IPS-18a (cell line): ENCODE measurements around the gene IL1F10.

Experiments
- H3K27ac ChIP-seq: one replicate; pipeline ENCODE4 v1.5.1; 2013; ENCODE audit warnings: low read length
- H3K27me3 ChIP-seq: one replicate; pipeline ENCODE4 v1.6.1; 2013; ENCODE audit warnings: mild to moderate bottlenecking, low read length; ENCODE audit not compliant: control insufficient read depth, insufficient read depth
- H3K36me3 ChIP-seq: one replicate; pipeline ENCODE4 v1.6.1; 2013; ENCODE audit warnings: low read depth, low read length; ENCODE audit not compliant: control insufficient read depth
- H3K4me1 ChIP-seq: one replicate; pipeline ENCODE4 v1.6.1; 2013; ENCODE audit warnings: low read depth, low read length; ENCODE audit not compliant: control insufficient read depth
- H3K4me3 ChIP-seq: one replicate; pipeline ENCODE4 v1.5.1; 2013; ENCODE audit warnings: low read length
- H3K9ac ChIP-seq: one replicate; pipeline ENCODE4 v1.6.1; 2013; ENCODE audit warnings: mild to moderate bottlenecking, low read length, moderate library complexity
- H3K9me3 ChIP-seq: one replicate; pipeline ENCODE4 v1.6.1; 2013; ENCODE audit warnings: low read depth, low read length; ENCODE audit not compliant: control insufficient read depth

IL1F10 gene

DNA sequence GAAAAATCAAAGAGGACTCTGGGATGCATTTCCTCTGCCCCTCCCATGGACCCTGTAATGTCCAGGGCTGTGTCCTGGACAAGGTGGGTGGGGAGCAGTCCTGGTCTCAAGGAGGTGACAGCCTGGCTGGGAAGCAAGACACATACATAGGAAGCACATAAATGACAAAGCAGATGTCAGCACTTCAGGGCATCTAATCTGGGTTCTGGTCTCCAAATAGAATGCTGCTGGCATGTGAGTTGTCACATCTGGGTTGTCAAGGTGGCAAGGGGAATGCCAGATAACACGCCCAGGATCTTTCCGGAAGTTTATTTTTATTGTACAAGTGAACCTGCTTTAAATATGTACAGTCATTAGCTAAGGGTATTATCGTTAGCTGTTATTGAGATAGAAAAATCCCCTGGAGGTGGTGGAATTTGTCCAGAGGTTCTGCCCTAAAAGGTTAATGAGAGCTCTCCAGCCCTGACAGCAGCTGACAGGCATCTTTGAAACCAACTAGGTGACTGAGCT lies 5.6 kb downstream of the IL1F10 start:
- Histone ChIP-seq H3K27me3 (no peaks in the 10 kb centered on the region), H3K4me3 (no peak overlapping the region), H3K36me3 (no peaks in the 10 kb centered on the region), H3K9ac (no peak overlapping the region), H3K27ac (no peak overlapping the region), H3K9me3 (no peaks in the 10 kb centered on the region), H3K4me1 (no peaks in the 10 kb centered on the region)

DNA sequence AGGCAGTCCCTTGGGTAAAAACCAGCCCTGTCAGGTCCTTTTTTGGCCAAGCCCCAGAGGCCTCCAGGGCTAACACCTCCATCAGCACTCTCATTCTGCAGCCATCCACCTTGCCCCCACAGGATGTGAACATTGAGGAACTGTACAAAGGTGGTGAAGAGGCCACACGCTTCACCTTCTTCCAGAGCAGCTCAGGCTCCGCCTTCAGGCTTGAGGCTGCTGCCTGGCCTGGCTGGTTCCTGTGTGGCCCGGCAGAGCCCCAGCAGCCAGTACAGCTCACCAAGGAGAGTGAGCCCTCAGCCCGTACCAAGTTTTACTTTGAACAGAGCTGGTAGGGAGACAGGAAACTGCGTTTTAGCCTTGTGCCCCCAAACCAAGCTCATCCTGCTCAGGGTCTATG lies 7.3 kb downstream of the IL1F10 start:
- no peaks in the 10 kb centered on the region for H3K4me1 ChIP-seq
- H3K27me3 ChIP-seq, result no peaks in the 10 kb centered on the region
- no peaks in the 10 kb centered on the region for H3K36me3 ChIP-seq
- no peak overlapping the region for H3K27ac ChIP-seq
- no peak overlapping the region for H3K4me3 ChIP-seq
- no peaks in the 10 kb centered on the region for H3K9me3 ChIP-seq
- H3K9ac ChIP-seq, result no peak overlapping the region

DNA sequence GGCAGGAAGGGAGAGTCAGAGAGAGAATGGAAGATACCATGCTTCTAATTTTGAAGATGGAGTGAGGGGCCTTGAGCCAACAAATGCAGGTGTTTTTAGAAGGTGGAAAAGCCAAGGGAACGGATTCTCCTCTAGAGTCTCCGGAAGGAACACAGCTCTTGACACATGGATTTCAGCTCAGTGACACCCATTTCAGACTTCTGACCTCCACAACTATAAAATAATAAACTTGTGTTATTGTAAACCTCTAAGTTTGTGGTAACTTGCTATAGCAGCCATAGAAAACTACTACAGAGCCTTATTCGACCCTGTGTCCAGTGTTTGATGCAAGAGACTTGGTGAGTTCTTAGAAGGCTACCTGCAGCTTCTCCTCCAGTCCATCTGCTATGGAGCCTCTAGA lies 7.8 kb downstream of the IL1F10 start:
- Histone ChIP-seq H3K4me1 (no peaks in the 10 kb centered on the region), H3K4me3 (no peak overlapping the region), H3K27me3 (no peaks in the 10 kb centered on the region), H3K9ac (no peak overlapping the region), H3K27ac (no peak overlapping the region), H3K9me3 (no peaks in the 10 kb centered on the region), H3K36me3 (no peaks in the 10 kb centered on the region)

DNA sequence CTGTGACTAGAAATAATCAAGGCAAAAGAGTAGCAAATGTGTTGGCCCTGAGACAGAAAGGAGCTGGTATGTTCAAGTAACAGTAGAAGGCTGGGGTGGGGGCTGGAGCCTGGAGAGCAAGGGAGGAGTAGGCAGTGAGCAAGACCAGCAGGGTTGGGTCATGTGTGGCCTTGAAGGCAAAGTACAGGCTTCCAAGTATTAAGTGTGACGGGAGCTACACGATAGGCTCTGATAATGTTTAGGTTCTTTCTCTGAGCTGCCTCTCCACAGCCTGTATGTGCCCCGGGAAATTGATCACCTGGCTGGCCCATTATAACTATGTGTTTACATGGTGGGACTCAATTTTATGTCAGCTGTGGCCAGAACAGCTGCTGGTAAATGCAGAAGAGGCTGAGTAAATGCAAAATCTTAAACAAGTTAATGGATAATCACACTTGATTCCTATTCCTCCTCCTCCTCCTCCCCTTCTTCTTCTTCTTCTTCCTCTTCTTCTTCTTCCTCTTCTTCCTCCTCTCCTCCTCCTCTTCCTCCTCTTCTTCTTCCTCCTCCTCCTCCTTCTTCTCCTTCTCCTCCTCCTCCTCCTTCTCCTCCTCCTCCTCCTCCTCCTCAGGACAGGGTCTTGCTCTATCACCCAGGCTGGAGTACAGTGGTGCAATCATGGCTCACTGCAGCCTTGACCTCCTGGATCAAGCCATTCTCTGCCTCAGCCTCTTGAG lies 9.3 kb downstream of the IL1F10 start:
- no peaks in the 10 kb centered on the region for H3K27me3 ChIP-seq
- no peak overlapping the region for H3K9ac ChIP-seq
- H3K36me3 ChIP-seq, result no peaks in the 10 kb centered on the region
- H3K4me3 ChIP-seq, result no peak overlapping the region
- no peaks in the 10 kb centered on the region for H3K4me1 ChIP-seq
- no peak overlapping the region for H3K27ac ChIP-seq
- no peaks in the 10 kb centered on the region for H3K9me3 ChIP-seq

DNA sequence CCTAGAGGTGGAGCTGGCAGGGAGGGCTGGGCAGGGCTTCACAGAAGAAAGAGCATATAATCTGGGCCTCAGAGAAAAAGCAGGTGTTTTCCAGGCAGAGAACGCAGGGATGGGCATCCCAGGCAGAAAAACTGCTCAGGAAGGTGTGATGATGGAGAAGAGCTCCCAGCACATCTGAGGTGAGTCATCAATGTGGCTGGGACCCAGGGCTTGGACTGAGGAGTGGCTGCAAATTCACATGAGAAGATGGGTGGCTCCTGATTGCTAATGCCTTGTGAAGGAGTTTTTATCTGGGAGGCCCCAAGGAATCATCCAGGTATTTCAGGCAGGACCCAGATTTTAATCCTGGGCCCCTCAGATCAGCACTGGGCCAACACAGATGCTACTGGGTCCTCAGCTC lies 10.2 kb downstream of the IL1F10 start:
- Histone ChIP-seq H3K27ac (no peak overlapping the region), H3K27me3 (no peaks in the 10 kb centered on the region), H3K9ac (no peak overlapping the region)

DNA sequence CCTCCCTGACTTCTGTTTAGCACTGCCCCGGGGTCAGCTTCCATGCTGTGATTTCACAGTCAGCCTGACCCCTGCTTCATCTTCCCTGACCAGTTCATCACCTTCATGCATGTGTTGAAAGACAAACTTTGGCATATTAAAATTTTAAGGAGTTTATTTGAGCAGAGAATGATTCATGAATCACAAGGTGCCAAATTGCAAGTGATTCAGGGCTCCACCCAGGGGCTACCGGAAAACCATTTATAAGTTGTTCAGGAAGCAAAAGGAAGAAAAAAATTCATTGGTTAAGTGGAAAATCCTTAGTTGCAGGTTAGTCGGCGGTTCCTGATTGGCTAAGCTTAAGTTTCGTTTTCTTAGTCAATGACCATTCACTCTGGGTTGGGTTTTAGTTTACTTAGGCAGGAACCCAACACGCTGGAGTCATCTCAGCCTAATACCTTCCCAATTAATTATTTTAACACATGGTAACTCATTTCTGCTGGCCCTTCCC lies 10.6 kb downstream of the IL1F10 start:
- Histone ChIP-seq H3K36me3 (no peaks in the 10 kb centered on the region), H3K27me3 (no peaks in the 10 kb centered on the region), H3K4me3 (no peak overlapping the region), H3K27ac (no peak overlapping the region), H3K4me1 (no peaks in the 10 kb centered on the region), H3K9ac (no peak overlapping the region), H3K9me3 (no peaks in the 10 kb centered on the region)

More for the DNA sequence above, 10.2 kb downstream of the IL1F10 start:
- Histone ChIP-seq H3K36me3 (no peaks in the 10 kb centered on the region), H3K4me3 (no peak overlapping the region), H3K9me3 (no peaks in the 10 kb centered on the region), H3K4me1 (no peaks in the 10 kb centered on the region)

DNA sequence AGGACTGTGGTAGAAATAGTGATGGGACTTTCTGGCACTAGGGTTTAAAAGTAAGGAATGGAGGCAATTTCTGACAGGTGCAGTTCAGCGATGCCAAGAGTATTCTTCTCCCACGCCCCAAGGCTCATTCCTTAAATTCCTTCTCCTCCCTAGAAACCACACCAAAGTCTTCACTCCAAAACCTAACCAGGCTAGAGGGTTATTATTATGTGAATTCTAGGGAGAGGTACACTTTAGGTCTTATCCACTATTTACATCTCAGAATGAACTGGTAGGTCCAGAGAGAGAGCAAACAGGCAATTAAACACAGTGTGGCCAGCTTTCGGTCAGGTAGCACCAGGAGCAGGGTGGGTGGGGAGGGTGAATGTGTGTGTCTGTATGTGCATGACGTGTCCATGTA lies 11.4 kb downstream of the IL1F10 start:
- H3K9ac ChIP-seq, result no peak overlapping the region
- no peaks in the 10 kb centered on the region for H3K27me3 ChIP-seq
- no peak overlapping the region for H3K27ac ChIP-seq
- H3K4me3 ChIP-seq, result no peak overlapping the region
- H3K9me3 ChIP-seq, result no peaks in the 10 kb centered on the region
- H3K36me3 ChIP-seq, result no peaks in the 10 kb centered on the region
- H3K4me1 ChIP-seq, result no peaks in the 10 kb centered on the region

DNA sequence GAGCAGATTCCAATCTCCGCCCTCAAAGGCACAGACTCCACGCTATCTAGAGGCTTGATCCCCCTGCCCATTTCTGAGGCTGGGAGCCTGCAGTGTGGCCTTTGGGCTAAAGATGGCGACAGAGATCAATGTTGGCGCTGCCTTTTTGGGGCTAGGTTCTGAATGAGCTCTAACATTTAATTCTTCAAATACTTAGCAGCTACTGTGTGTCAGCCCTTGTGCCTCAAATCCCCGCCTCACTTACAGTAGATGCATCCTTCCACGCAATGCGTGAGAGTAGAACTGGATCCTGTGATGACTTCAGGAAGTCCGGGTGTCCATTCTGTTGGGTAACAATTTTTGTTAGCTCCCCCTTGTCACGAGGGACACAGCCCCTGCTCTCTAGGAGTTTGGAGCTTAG lies 12.4 kb downstream of the IL1F10 start:
- no peak overlapping the region for H3K9ac ChIP-seq
- H3K27ac ChIP-seq, result no peak overlapping the region
- no peak overlapping the region for H3K4me3 ChIP-seq
- no peaks in the 10 kb centered on the region for H3K36me3 ChIP-seq
- H3K9me3 ChIP-seq, result no peaks in the 10 kb centered on the region
- no peaks in the 10 kb centered on the region for H3K4me1 ChIP-seq
- H3K27me3 ChIP-seq, result no peaks in the 10 kb centered on the region

DNA sequence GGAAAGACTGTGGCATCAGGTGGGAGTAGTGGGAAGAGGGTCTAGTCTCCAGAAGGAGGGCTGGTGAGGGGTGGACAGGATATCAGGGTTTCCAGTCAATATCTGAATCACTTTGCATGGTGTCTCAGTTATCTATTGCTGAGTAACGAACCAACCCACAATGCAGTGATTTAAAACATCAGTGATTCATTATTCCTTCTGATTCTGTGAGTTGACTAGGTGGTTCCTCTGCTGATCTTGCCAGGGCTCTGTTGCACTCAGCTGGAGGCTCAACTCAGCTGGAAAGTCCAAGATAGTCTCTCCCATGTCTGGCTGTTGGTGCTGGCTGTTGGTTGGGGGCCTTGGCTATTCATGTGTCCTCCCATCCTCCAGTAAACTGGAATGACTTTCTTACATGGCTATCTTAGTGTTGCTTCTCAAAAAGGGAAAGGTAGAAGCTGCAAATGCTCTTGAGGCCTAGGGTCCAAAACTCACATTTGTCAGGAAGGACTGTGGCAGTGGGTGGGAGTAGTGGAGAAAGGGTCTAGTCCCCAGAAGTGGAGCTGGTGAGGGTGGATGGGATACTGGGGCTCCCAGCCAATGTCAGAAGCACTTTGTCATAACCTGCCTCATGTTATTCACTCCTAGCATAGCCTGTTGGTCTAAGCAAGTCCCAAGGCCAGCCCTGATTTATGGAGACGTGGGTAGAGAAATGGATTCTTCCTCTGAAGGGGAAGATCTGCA lies 13.9 kb downstream of the IL1F10 start:
- no peaks in the 10 kb centered on the region for H3K36me3 ChIP-seq
- H3K4me1 ChIP-seq, result no peaks in the 10 kb centered on the region
- no peaks in the 10 kb centered on the region for H3K9me3 ChIP-seq
- H3K4me3 ChIP-seq, result no peak overlapping the region
- H3K27me3 ChIP-seq, result no peaks in the 10 kb centered on the region
- no peak overlapping the region for H3K27ac ChIP-seq
- H3K9ac ChIP-seq, result no peak overlapping the region

DNA sequence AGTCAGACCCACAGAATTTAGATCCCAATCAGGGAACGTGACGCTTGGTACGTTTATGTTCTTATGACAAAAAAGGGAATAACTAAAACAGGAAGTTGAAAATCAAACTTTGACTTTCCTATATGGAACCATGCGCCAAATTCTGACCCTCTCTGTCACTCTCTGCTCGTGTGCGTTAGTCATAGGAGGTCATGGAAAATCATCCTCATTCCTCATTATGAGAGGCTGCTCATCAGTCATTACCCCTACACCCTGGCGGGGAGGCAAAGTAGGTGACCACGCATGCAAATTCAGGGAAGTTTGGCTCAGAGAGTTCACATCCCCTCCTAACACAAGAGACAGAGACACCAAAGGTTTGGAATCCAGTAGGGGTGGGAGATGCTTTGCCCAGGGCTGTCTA lies 15.5 kb downstream of the IL1F10 start:
- H3K4me3 ChIP-seq, result no peak overlapping the region
- no peak overlapping the region for H3K27ac ChIP-seq

DNA sequence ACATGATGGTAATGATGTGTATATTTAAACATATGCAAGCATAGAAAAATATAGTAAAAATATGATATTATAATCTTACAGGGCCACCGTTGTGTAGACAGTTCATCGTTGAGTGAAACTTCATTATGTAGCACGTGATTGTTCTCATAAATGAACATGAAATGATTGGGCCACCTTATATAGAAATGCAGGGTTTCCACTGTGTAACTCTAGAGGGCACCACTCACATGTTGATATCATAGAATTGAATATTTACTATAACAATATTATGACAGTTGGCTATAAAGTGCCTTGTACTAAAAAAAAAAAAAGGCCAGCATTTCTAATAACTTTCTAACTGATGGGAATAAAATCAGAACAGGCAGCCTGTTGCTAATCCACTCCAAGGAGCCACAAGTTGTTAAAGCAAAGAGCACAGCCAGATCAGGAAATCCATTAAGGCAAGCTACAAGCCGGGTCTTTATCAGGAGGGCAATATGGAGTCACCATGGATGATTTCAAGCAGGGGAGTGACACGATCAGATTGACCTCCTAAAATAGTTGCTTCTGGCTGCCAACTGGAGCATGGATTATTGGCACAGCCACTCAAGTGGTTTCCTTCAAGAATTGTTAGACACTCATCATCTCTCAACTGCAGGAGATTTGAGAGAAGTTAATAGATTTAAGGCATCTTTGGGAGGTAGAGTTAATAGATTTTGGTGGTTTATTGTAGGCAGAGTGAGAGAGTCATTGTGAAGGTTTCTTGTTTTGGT lies 16.7 kb downstream of the IL1F10 start:
- Histone ChIP-seq H3K27me3 (no peaks in the 10 kb centered on the region), H3K4me3 (no peak overlapping the region), H3K9ac (no peak overlapping the region), H3K27ac (no peak overlapping the region), H3K9me3 (no peaks in the 10 kb centered on the region), H3K36me3 (no peaks in the 10 kb centered on the region), H3K4me1 (no peaks in the 10 kb centered on the region)

More for the DNA sequence above, 15.5 kb downstream of the IL1F10 start:
- Histone ChIP-seq H3K9ac (no peak overlapping the region), H3K4me1 (no peaks in the 10 kb centered on the region), H3K36me3 (no peaks in the 10 kb centered on the region), H3K9me3 (no peaks in the 10 kb centered on the region), H3K27me3 (no peaks in the 10 kb centered on the region)
